GM19452 (cell line): ENCODE results near the gene LUZP2.
"Not testable (repeated sequence)": the region's sequence is repeated elsewhere in the genome, so short reads cannot be mapped to it uniquely, and the experiment has no call there.

Experiments
- ATAC-seq: cut with Tn5 transposase; IDR thresholded peaks from one replicate; pipeline ENCODE4 v1.9.1; 2021; ENCODE audit not compliant: unreplicated experiment

LUZP2 gene

GRCh38 chr11:24890426-24890825 is 393.6 kb downstream of the LUZP2 start:
- ATAC-seq = no peak

- ATAC-seq = not testable (repeated sequence)
Measured at GRCh38 chr11:24891845-24892492, 395.1 kb downstream of the LUZP2 start.

DNA sequence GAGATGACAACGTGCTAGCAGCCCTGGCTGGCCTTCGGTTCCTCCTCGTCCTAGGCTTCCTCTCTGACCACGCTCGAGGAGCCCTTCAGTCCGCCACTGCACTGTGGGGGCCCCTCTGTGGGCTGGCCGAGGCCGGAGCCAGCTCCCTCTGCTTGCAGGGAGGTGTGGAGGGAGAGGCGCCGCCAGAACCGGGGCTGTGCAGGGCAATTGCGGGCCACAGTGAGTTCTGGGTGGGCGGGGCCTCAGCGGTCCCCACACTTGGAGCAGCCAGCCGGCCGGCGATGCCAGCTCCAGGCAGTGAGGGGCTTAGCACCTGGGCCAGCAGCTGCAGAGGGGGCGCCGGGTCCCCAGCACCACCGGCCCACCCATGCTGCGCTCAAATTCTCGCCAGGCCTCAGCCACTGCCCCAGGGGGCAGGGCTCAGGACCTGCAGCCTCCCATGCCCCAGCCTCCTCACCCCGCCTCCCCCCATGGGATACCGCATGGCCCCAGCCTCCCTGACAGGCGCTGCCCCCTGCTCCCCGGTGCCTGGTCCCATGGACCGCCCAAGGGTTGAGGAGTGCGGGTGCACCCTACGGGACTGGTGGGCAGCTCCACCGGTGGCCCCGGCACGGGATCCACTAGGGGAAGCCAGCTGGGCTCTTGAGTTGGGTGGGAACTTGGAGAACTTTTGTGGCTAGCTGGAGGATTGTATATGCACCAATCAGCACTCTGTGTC is 399.4 kb downstream of the LUZP2 start:
- no peak for ATAC-seq

DNA sequence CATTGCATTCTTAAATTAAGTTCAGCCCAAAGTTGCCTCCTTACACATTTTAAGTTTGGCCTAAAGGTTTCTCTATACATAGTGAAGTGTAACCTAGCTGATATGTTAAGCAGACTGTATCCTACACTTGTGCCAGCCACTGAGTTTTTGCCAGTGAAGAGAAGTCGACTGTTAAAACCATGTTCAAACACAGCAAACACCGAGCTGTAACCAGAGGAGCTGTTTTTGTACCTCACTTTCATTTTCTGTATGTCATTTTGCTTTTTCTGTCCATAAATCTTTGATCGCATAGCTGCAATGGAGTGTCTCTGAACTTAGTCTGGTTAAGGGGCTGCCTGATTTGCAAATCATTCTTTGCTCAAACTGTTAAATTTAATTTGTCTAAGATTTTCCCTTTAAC is 403.7 kb downstream of the LUZP2 start:
- ATAC-seq = no peak

GRCh38 chr11:24900960-24901549 is 404.2 kb downstream of the LUZP2 start:
- no peak for ATAC-seq

GRCh38 chr11:24903555-24903954 is 406.7 kb downstream of the LUZP2 start:
- no peak for ATAC-seq

DNA sequence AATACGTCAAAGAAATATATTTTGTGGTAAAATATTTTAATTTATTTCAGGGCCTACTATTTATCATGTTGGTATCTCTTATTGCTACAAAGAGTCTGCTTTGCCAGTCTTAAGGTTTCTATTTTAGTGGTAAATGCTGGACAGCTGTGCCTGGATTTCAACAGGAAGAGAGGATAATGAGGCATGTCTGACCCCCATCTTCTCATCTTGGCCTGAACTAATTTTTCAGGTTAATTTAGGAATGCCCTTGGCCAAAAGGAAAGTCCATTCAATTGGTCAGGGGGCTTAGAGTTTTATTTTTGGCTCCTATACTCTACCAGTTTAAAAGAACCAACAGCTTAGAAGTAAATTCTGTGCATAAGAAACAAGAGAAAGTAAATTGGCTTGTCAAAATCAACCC is 428.2 kb downstream of the LUZP2 start:
- ATAC-seq = no peak

DNA sequence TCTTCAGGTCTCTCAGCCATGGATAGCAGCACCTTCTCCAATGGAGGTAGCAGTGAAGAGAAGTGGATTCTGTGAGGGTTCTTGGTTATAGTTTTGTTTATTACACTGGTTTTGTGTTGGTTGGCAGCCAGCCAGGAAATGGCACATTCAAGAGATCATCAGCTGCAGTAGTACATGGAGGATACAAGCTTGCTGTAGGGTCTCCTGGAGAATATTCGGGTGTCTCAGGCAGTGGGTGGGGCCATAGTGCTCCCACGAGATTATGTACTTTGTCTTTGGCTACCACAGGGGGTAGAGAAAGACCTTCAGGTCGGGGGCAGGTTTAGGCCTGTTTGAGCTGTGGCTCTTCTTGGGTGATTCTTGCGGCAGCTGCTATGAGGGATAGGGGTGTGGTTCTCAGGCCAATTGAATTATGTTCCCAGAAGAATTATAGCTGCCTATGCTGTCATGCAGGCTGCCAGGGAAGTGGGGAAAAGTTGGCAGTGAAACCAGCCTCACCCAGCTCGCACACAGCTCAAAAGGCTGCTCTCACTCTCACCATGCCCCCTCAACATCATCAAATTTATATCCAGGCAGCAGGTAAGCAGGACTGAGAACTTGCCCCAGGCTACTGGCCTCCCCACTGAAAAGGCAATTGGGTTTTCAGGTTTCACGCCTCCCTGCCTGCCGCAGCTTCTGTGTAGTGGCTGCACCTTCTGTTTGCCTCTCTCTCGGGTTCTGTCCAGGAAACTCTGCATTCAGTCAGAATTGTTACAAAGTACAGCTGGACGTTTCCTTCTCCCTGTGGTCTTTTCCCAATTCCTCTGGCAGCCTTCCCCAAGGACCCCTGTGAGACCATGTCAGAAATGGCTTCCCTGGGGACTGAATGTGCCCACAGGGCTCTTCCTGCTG is 435.5 kb downstream of the LUZP2 start:
- no peak for ATAC-seq

- no peak for ATAC-seq
Measured at GRCh38 chr11:24934733-24935439, 438.0 kb downstream of the LUZP2 start.

DNA sequence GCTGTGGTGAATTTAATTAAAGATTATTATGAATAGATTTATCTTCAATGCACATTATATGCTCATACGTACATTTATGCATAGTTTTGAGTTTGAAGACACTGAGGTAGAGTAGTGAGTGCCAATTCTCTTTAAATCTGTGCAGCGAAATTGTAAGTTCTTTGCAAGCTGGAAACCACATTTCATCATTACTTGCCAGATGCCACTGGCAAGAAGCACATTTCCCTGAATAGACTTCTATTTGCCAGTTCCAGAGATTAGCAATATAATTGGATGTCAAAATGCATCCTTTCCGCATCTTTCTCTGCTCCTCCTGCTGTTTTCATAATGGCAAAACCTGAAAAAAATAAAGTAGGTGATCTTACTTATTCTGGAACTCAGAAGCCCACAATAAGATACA is 448.0 kb downstream of the LUZP2 start:
- no peak for ATAC-seq

GRCh38 chr11:24949406-24949805 is 452.6 kb downstream of the LUZP2 start:
- ATAC-seq = no peak

DNA sequence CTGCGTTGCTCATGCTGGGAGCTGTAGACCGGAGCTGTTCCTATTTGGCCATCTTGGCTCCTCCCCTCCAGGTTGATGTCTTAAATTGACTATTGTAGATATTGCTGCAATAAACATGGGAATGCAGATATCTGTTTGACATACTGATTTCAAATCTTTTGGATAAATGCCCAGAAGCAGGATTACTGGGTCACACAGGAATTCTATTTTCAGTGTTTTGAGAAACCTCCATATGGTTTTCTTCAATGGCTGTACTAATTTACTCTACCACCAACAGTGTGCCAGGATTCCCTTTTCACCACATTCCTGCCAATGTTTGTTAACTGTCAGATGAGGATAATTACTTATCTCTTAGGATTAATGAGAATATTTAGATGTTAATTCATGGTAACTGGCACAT is 467.0 kb downstream of the LUZP2 start:
- no peak for ATAC-seq

DNA sequence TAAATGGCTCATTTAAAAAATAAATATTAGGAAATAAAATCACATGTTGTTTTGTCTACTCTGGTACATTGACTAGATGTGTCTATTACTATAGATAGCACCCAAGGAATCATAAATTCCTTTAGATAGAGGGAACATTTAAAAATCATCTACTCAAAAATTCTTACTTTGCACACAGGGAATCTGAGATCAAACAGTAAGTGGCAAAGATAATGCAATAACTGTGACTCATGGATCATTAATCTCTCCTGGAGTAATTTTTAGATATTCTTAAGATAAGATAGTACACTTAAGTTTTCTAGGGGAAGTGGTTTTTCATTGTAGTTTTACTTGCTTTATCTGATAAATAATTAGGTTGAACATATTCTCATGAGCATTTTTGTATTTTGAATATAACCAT is 468.9 kb downstream of the LUZP2 start:
- ATAC-seq = no peak

DNA sequence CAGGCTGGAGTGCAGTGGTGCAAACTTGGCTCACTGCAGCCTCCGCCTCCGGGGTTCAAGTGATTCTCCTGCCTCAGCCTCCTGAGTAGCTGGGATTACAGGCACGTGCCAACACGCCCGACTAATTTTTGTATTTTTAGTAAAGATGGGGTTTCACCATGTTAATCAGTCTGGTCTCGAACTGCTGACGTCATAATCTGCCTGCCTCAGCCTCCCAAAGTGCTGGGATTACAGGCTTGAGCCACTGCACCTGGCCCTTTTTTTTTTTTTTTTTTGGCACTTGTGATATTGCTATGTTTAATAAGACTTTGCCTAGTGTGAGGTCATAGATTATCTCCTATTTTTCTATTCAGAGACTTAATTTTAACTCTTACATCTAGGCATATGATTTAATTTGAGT is 497.1 kb downstream of the LUZP2 start:
- not testable (repeated sequence) for ATAC-seq

DNA sequence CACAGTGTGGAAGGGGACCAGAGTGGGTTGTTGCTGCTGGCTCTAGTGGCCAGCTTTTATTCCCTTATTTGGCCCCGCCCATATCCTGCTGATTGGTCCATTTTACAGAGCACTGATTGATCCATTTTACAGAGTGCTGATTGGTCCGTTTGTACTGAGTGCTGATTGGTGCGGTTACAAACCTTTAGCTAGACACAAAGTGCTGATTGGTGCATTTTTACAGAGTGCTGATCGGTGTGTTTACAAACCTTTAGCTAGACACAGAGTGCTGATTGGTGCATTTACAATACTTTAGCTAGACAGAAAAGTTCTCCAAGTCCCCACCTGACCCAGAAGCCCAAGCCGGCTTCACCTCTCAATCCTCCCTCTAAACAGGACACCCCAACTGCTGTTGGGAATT is 503.1 kb downstream of the LUZP2 start:
- ATAC-seq = not testable (repeated sequence)

DNA sequence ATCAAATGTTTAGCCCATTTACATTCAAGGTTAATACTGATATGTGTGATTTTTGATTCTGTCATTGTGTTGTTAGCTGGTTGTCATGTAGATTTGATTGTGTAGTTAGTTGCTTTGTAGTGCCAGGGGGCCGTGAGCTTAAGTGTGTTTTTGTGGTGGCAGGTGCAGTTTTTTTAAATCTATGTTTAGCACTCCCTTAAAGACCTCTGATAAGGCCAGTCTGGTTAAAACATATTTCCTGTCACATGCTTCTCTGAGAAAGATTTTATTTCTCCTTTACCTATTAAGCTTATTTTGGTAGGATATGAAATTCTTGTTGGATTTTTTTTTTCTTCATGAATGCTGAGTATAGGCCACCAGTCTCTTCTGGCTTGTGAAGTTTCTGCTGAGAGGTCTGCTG is 540.6 kb downstream of the LUZP2 start:
- no peak for ATAC-seq

GRCh38 chr11:25038131-25038530 is 541.3 kb downstream of the LUZP2 start:
- no peak for ATAC-seq

DNA sequence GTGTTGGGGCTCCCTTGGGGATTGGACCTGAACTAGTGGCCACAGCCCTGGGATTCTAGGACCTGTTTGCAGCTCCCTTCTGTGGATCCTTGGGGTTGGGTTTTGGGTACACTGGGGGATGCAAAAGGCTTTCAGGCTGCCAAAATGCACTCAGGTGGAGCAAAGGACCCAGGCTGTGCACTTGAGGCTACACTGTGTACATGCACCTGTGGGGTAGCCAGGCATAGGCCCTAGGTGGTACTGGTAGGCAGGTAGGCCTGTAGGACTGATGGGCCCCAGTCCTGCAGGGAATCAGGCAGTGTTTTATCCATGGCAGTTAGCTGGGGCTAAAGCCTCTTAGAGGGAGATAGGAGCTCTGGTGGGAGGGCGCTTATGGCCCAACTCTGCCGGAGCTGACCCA is 542.3 kb downstream of the LUZP2 start:
- no peak for ATAC-seq

DNA sequence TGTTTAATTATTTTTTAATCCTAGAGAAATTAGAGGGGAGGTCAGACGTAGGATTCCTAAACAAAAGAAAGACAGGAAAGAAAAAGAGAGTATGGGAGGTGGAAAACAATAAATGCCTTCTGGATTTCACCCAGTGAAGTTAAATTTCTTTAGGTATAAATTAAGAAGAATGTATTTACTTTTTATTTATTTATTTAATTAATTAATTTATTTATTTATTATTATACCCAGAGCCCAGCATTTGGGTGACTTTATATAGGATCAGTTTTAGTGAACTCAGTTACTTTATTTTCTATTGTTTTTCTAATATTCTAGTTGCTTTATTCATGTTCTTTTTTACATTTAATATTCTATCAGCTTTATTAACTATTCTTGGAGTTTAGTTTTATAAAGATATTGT is 551.8 kb downstream of the LUZP2 start:
- no peak for ATAC-seq

GRCh38 chr11:25052844-25053243 is 556.0 kb downstream of the LUZP2 start:
- no peak for ATAC-seq

DNA sequence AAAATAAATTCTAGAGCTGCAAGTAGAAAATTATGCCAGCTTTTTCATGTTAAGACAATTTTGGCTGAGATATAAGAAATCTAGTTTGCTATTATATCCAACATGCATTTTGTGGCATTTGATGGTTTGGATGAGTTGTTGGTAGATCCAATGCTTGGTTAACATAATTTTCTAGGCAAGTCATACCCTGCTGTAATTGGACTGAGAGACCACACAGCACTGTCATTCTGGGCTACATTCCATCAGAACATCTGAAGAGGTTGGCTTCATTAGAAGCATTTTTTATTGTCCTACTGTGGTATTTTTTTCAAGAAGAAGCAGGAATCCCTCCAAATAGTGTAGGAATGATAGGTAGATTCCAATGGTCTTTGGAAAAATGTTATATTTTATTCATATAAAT is 561.0 kb downstream of the LUZP2 start:
- no peak for ATAC-seq
